ENCODE data around the gene LARGE1. TPM values are rescaled to one million over a fixed set of nuclear protein-coding genes. Genes with fewer than 3 reads are reported as not detected.
A peak's percentile ranks its signal among the peaks of the same experiment; 100 is the strongest.

LARGE1 gene
- total RNA-seq, 1 experiment from 2014 or later = 5.8 TPM

- no peak for TF ChIP-seq CTCF (IDR thresholded peaks at IDR 0.05; ENCODE audit: insufficient read depth in 1 of 2, low read depth in 1 of 2, low read length in 1 of 2, severe bottlenecking in 1 of 2, unreplicated experiment in 1 of 2)
- no peak overlapping the region for H3K4me3 Mint-ChIP-seq (ENCODE audit: unreplicated experiment)
- no TSS peak for BruUV-seq (replicated peaks)
- H3K27ac Mint-ChIP-seq (ENCODE audit: unreplicated experiment) = peak overlapping the region; percentile 35
- CTCF ChIA-PET = no interaction called here
- no peaks in the 10 kb centered on the region for H3K27me3 Mint-ChIP-seq (ENCODE audit: insufficient read depth, unreplicated experiment)
- intact Hi-C loops (cut with micrococcal nuclease; ENCODE audit: unreplicated experiment) = no loop called here
- H3K36me3 Mint-ChIP-seq (ENCODE audit: insufficient read depth, unreplicated experiment) = no peaks in the 10 kb centered on the region
- Histone ChIP-seq H3K27me3 (replicated peaks; ENCODE audit: control insufficient read depth, insufficient read depth, low read length) (no peaks in the 10 kb centered on the region), H3K4me1 (no peaks in the 10 kb centered on the region), H3K9me3 (no peaks in the 10 kb centered on the region; the same call in 1 of the 2 replicates), H3K4me3 (ENCODE audit: low read depth, low read length) (no peak overlapping the region), H3K36me3 (ENCODE audit: control insufficient read depth, insufficient read depth, low read length) (no peaks in the 10 kb centered on the region)
- no peak for DNase-seq
- no peaks in the 10 kb centered on the region for H3K9me3 Mint-ChIP-seq (ENCODE audit: unreplicated experiment)
- H3K4me1 Mint-ChIP-seq (ENCODE audit: low read depth, unreplicated experiment) = peaks cover 7% of the 10 kb centered on the region
- POLR2A ChIA-PET = interaction anchor here (0.6 kb wide), 1 partner anchor 19 kb away, joined by 4 read pairs; no protein-coding TSS in a partner anchor
Measured at GRCh38 chr22:33524511-33525260, 395.6 kb downstream of the LARGE1 start.

- Mint-ChIP-seq H3K27ac (ENCODE audit: unreplicated experiment) (no peak overlapping the region), H3K4me3 (ENCODE audit: unreplicated experiment) (no peak overlapping the region), H3K4me1 (ENCODE audit: low read depth, unreplicated experiment) (peaks cover 7% of the 10 kb centered on the region), H3K36me3 (ENCODE audit: insufficient read depth, unreplicated experiment) (no peaks in the 10 kb centered on the region), H3K27me3 (ENCODE audit: insufficient read depth, unreplicated experiment) (no peaks in the 10 kb centered on the region), H3K9me3 (ENCODE audit: unreplicated experiment) (no peaks in the 10 kb centered on the region)
- TF ChIP-seq CTCF (IDR thresholded peaks at IDR 0.05; ENCODE audit: insufficient read depth in 1 of 2, low read depth in 1 of 2, low read length in 1 of 2, severe bottlenecking in 1 of 2, unreplicated experiment in 1 of 2) = no peak
- intact Hi-C loops (cut with micrococcal nuclease; ENCODE audit: unreplicated experiment) = no loop called here
- Histone ChIP-seq H3K4me1 (peaks cover 8% of the 10 kb centered on the region; the same call in 1 of the 2 replicates), H3K36me3 (ENCODE audit: control insufficient read depth, insufficient read depth, low read length) (no peaks in the 10 kb centered on the region), H3K9me3 (no peaks in the 10 kb centered on the region; the same call in 1 of the 2 replicates), H3K4me3 (ENCODE audit: low read depth, low read length) (no peak overlapping the region), H3K27me3 (replicated peaks; ENCODE audit: control insufficient read depth, insufficient read depth, low read length) (no peaks in the 10 kb centered on the region)
- DNase-seq = no peak
- ChIA-PET CTCF (interaction anchor here (1.0 kb wide), 1 partner anchor 18 kb away, joined by 3 read pairs; no protein-coding TSS in a partner anchor), POLR2A (no interaction called here)
- no TSS peak for BruUV-seq (replicated peaks)
Measured at GRCh38 chr22:33521879-33522665, 398.2 kb downstream of the LARGE1 start.
